Kidney (tissue), 14 donors: ENCODE measurements around the gene ARHGEF1. TPM values are rescaled to one million over a fixed set of nuclear protein-coding genes. Genes with fewer than 3 reads are reported as not detected.
A peak's percentile ranks its signal among the peaks of the same experiment; 100 is the strongest.
"Not testable (repeated sequence)": the region's sequence is repeated elsewhere in the genome, so short reads cannot be mapped to it uniquely, and the experiment has no call there.

Experiments
- DNase-seq, 5 donors: peaks; one replicate each; pipeline ENCODE4 v3.0.0-alpha.2; 2013 to 2020
- FAIRE-seq: peaks from 2 replicates; lab custom pipeline; 2012; peaks lifted over from hg19 to GRCh38; lab: Jason Lieb, UNC
- H3K27ac ChIP-seq, 2 donors: one replicate each; pipeline ENCODE4 v1.7.0; 2013; ENCODE audit warnings: low read depth in 2 of 2, low read length in 2 of 2, inconsistent platforms in 1 of 2
- H3K27me3 ChIP-seq: one replicate; pipeline ENCODE4 v1.7.1; 2013; ENCODE audit warnings: low read length, inconsistent platforms; ENCODE audit not compliant: control insufficient read depth, insufficient read depth
- H3K36me3 ChIP-seq, 3 donors: one replicate each; pipeline versions ENCODE4 v1.7.0 to v1.7.1; 2013; ENCODE audit warnings: low read length in 3 of 3, control low read depth in 1 of 3, inconsistent platforms in 1 of 3; ENCODE audit not compliant: insufficient read depth in 3 of 3, control insufficient read depth in 2 of 3
- H3K4me1 ChIP-seq, 3 donors: one replicate each; pipeline versions ENCODE4 v1.7.0 to v1.7.1; 2013; ENCODE audit warnings: low read length in 3 of 3, inconsistent platforms in 1 of 3, low read depth in 1 of 3; ENCODE audit not compliant: control insufficient read depth in 2 of 3, insufficient read depth in 2 of 3
- H3K4me3 ChIP-seq, 3 donors: one replicate each; pipeline versions ENCODE4 v1.7.0 to v1.8.1; 2013; ENCODE audit warnings: low read length in 3 of 3, control low read depth in 1 of 3, inconsistent platforms in 1 of 3
- H3K9ac ChIP-seq, 3 donors: one replicate each; pipeline versions ENCODE4 v1.7.0 to v1.7.1; 2013; ENCODE audit warnings: low read length in 3 of 3, control low read depth in 1 of 3, inconsistent platforms in 1 of 3
- H3K9me3 ChIP-seq, 3 donors: one replicate each; pipeline versions ENCODE4 v1.7.0 to v1.7.1; 2013; ENCODE audit warnings: low read length in 3 of 3, control low read depth in 1 of 3, inconsistent platforms in 1 of 3; ENCODE audit not compliant: control insufficient read depth in 2 of 3, insufficient read depth in 1 of 3
- intact Hi-C: fragments of 100-400 bp; cut with DNase I; formaldehyde crosslinking; loops from one replicate; pipeline ENCODE4 v1.11.1; 2022
- polyA plus RNA-seq: library from polyadenylated mRNA; stranded (reverse); fragments of 350-450 nt; fragmentation: Illumina TruSeq; extraction: RNeasy Lipid Tissue Mini Kit (QIAGEN cat#74804); gene quantifications from one replicate; pipeline ENCODE4 v1.2.3, GENCODE V29; 2014; ENCODE audit warnings: low read depth, low replicate concordance; ENCODE audit not compliant: insufficient read depth
- total RNA-seq: library from RNA; stranded (reverse); fragmentation: NEBNext Ultra II Directional; extraction: Animal tissue kit (Norgen Biotek cat#: 25700); gene quantifications from one replicate; pipeline ENCODE4 v1.2.1, GENCODE V29; 2021
- TF ChIP-seq, protein P1 (sequence below): IDR thresholded peaks from 3 replicates; pipeline ENCODE4 v1.5.1; 2012; ENCODE audit warnings: mild to moderate bottlenecking, moderate library complexity, borderline replicate concordance; ENCODE audit not compliant: insufficient read depth; ENCODE audit errors: extremely low read depth
- donor health status: control.
- donor health status: control.
- donor health status: control.
- donor health status: control.
- donor health status: control.
- donor health status: DM: yes; HTN: yes; CAD: no.
- donor health status: Normal renal cell carcinoma (clear cell type).

ARHGEF1 gene
- total and polyA plus RNA-seq, 2 donors from 2014 or later: 39.0 to 139 TPM

- Histone ChIP-seq H3K4me3 (no peak overlapping the region), H3K36me3 (no peaks in the 10 kb centered on the region), H3K9me3 (no peaks in the 10 kb centered on the region), H3K27ac (no peak overlapping the region), H3K9ac (no peak overlapping the region), H3K27me3 (peaks cover 55% of the 10 kb centered on the region), H3K4me1 (no peaks in the 10 kb centered on the region)
- intact Hi-C loops: no loop called here
- FAIRE-seq (no peak), DNase-seq (no peak)
- TF ChIP-seq, protein P1, sequence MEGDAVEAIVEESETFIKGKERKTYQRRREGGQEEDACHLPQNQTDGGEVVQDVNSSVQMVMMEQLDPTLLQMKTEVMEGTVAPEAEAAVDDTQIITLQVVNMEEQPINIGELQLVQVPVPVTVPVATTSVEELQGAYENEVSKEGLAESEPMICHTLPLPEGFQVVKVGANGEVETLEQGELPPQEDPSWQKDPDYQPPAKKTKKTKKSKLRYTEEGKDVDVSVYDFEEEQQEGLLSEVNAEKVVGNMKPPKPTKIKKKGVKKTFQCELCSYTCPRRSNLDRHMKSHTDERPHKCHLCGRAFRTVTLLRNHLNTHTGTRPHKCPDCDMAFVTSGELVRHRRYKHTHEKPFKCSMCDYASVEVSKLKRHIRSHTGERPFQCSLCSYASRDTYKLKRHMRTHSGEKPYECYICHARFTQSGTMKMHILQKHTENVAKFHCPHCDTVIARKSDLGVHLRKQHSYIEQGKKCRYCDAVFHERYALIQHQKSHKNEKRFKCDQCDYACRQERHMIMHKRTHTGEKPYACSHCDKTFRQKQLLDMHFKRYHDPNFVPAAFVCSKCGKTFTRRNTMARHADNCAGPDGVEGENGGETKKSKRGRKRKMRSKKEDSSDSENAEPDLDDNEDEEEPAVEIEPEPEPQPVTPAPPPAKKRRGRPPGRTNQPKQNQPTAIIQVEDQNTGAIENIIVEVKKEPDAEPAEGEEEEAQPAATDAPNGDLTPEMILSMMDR: no peak
Observed at GRCh38 chr19:41913538-41914423, 30.8 kb downstream of the ARHGEF1 start.

DNA sequence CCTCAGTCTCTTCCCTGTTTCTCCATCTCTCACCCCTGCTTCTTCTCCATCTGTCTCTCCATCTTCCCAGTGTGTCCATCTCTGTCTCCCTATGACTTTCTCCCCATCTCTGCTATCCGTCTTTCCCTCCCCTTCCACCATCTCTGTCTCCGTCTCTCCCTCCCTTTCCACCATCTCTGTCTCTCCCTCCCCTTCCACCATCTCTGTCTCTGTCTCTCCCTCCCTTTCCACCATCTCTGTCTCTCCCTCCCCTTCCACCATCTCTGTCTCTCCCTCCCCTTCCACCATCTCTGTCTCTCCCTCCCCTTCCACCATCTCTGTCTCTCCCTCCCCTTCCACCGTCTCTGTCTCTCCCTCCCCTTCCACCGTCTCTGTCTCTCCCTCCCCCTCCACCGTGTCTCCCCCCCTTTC is 31.4 kb downstream of the ARHGEF1 start:
- peaks cover 59% of the 10 kb centered on the region for H3K27me3 ChIP-seq
- intact Hi-C loops, H3K36me3 ChIP-seq, H3K9ac ChIP-seq, DNase-seq, H3K4me3 ChIP-seq, H3K9me3 ChIP-seq, H3K27ac ChIP-seq, FAIRE-seq, H3K4me1 ChIP-seq: not testable (repeated sequence)

DNA sequence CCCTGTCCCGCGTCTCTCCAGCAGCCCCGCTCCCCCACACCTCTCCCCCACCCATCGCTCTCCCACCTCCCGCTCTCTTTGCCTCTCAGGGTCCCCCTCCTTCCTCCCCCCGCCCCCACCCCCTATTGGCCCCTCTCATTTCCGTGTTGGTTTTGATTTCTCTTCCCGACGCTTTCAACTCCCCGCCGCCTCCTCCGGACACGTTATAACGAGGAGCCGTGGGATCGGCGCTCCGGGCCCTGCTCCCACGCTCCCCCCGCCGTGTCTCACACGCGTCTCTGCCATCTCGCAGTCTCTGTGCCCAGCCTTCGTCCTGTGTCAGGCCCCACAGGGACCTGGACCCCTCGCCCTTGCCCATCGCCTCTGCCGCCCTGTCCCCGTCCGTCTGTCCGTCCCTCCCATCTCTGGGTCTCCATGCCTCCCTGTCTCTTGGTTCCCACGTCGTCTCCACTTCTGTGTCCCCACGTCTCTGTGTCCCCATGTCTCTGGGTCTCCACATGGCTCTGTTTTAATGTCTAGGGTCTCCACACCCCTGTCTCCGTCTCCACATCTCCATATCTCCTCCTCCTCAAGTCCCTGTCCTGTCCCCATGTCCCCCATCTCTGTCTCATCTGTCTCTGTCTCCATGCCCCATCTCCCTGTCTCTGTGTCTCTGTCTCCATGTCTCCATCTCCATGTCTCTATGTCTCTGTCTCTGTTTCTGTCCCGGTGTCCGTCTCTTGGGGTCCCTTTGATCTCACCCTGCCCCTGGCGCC is 32.2 kb downstream of the ARHGEF1 start:
- intact Hi-C loops: no loop called here
- no peak overlapping the region for H3K4me3 ChIP-seq
- peak in 1 of 5 donors; percentile 26 for DNase-seq

More for the DNA sequence above, 32.2 kb downstream of the ARHGEF1 start:
- FAIRE-seq: no peak
- no peak overlapping the region for H3K27ac ChIP-seq
- H3K36me3 ChIP-seq: no peaks in the 10 kb centered on the region
- H3K27me3 ChIP-seq: peaks cover 62% of the 10 kb centered on the region
- peaks cover 0 to 4% (median 0%) of the 10 kb centered on the region in 3 donors for H3K9me3 ChIP-seq
- H3K9ac ChIP-seq: no peak overlapping the region
- H3K4me1 ChIP-seq: no peaks in the 10 kb centered on the region
- TF ChIP-seq, protein P1: no peak
